Pulmonary artery endothelial cell (primary cell): ENCODE data around the gene ZNF354C. TPM values are rescaled to one million over a fixed set of nuclear protein-coding genes. Genes with fewer than 3 reads are reported as not detected.

Experiments
- DNase-seq: peaks from one replicate; pipeline ENCODE4 v3.0.0-alpha.2; 2011; ENCODE audit warnings: low read depth, low spot score
- total RNA-seq: library from RNA; depleted of rRNA; stranded (reverse); fragments of >200 nt; gene quantifications from 2 replicates; pipeline ENCODE4 v1.2.3, GENCODE V29; 2014

The ZNF354C gene
- total RNA-seq, 1 donor from 2014 or later, result 6.4 TPM

GRCh38 chr5:179113945-179114641 is 53.9 kb downstream of the ZNF354C start:
- no peak for DNase-seq

GRCh38 chr5:179114756-179115155 is 54.6 kb downstream of the ZNF354C start:
- no peak for DNase-seq

GRCh38 chr5:179115307-179115706 is 55.1 kb downstream of the ZNF354C start:
- no peak for DNase-seq

GRCh38 chr5:179115845-179116524 is 55.8 kb downstream of the ZNF354C start:
- DNase-seq, result no peak

GRCh38 chr5:179118338-179118737 is 58.2 kb downstream of the ZNF354C start:
- no peak for DNase-seq

GRCh38 chr5:179118756-179119414 is 58.7 kb downstream of the ZNF354C start:
- no peak for DNase-seq

- no peak for DNase-seq
Observed at GRCh38 chr5:179119415-179120170, 59.4 kb downstream of the ZNF354C start.

- DNase-seq, result no peak
Observed at GRCh38 chr5:179120421-179120861, 60.3 kb downstream of the ZNF354C start.

- DNase-seq, result no peak
Observed at GRCh38 chr5:179120951-179121666, 60.9 kb downstream of the ZNF354C start.

- no peak for DNase-seq
Observed at GRCh38 chr5:179121667-179122111, 61.5 kb downstream of the ZNF354C start.

GRCh38 chr5:179122411-179123108 is 62.4 kb downstream of the ZNF354C start:
- DNase-seq, result no peak

GRCh38 chr5:179123109-179123426 is 62.9 kb downstream of the ZNF354C start:
- DNase-seq, result no peak

GRCh38 chr5:179123491-179124272 is 63.5 kb downstream of the ZNF354C start:
- no peak for DNase-seq

GRCh38 chr5:179124273-179124852 is 64.2 kb downstream of the ZNF354C start:
- DNase-seq, result no peak

GRCh38 chr5:179124853-179125788 is 64.9 kb downstream of the ZNF354C start:
- DNase-seq, result no peak

- DNase-seq, result no peak
Observed at GRCh38 chr5:179125789-179126505, 65.8 kb downstream of the ZNF354C start.

- no peak for DNase-seq
Observed at GRCh38 chr5:179126506-179126991, 66.4 kb downstream of the ZNF354C start.
